OCI-LY7 (cell line): ENCODE data around the gene EHD2. TPM values are rescaled to one million over a fixed set of nuclear protein-coding genes. Genes with fewer than 3 reads are reported as not detected.

ENCODE experiments used
- BruUV-seq: library from RNA; stranded (reverse); fragments of 400-500 nt; replicated peaks from 2 replicates; lab custom pipeline; 2021; lab: Mats Ljungman, UMichigan
- CTCF ChIA-PET: fragments of 300-600 bp; sonication (Branson Sonifier 250); formaldehyde crosslinking; loops from one replicate; lab custom pipeline; 2022; ENCODE audit warnings: antibody characterized with exemption; ENCODE audit not compliant: unreplicated experiment; lab: Charles Lee
- POLR2A ChIA-PET: fragments of 300-600 bp; sonication (Branson Sonifier 250); formaldehyde crosslinking; loops from one replicate; lab custom pipeline; 2022; ENCODE audit warnings: antibody characterized with exemption; lab: Charles Lee
- DNase-seq: peaks from one replicate; pipeline ENCODE4 v3.0.0-alpha.2; 2015; ENCODE audit warnings: low spot score
- H2AFZ ChIP-seq: fragments of 200-600 bp; sonication (generic), shearing (Covaris generic); 2 replicates; pipeline ENCODE4 v1.6.1; 2014; ENCODE audit warnings: mild to moderate bottlenecking, antibody characterized with exemption, low read length, moderate library complexity
- H3K27ac ChIP-seq: fragments of 200-600 bp; sonication (generic); 2 replicates; pipeline ENCODE4 v1.5.1; 2014; ENCODE audit warnings: mixed run types, low read depth, mild to moderate bottlenecking, moderate library complexity, low read length, inconsistent platforms; ENCODE audit not compliant: poor library complexity, severe bottlenecking
- H3K36me3 ChIP-seq: fragments of 200-600 bp; sonication (generic); 2 replicates; pipeline ENCODE4 v1.6.1; 2014; ENCODE audit warnings: mild to moderate bottlenecking, antibody characterized with exemption, low read length, moderate library complexity, mixed read lengths; ENCODE audit not compliant: insufficient read depth
- H3K4me1 ChIP-seq: fragments of 200-600 bp; sonication (generic); 2 replicates; pipeline ENCODE4 v1.5.1; 2014; ENCODE audit warnings: mild to moderate bottlenecking, low read length; ENCODE audit not compliant: insufficient read depth, poor library complexity, severe bottlenecking
- H3K4me2 ChIP-seq: fragments of 200-600 bp; sonication (generic); 2 replicates; pipeline ENCODE4 v1.6.1; 2014; ENCODE audit warnings: mild to moderate bottlenecking, low read length
- H3K4me3 ChIP-seq: fragments of 200-600 bp; sonication (generic); 2 replicates; pipeline ENCODE4 v1.5.1; 2014; ENCODE audit warnings: mild to moderate bottlenecking, low read depth, low read length; ENCODE audit not compliant: poor library complexity, severe bottlenecking
- H3K79me2 ChIP-seq: fragments of 200-600 bp; sonication (generic); 2 replicates; pipeline ENCODE4 v1.6.1; 2016; ENCODE audit warnings: low read depth, mild to moderate bottlenecking, low read length, moderate library complexity, mixed read lengths; ENCODE audit not compliant: insufficient read depth
- H3K9me2 ChIP-seq: fragments of 200-600 bp; sonication (generic); 2 replicates; pipeline ENCODE4 v1.6.1; 2016; ENCODE audit warnings: mild to moderate bottlenecking, low read length, mixed read lengths; ENCODE audit not compliant: insufficient read depth
- H3K9me3 ChIP-seq: fragments of 200-600 bp; sonication (generic); 2 replicates; pipeline ENCODE4 v1.6.1; 2014; ENCODE audit warnings: mild to moderate bottlenecking, mixed run types, low read length, mixed read lengths
- H4K20me1 ChIP-seq: fragments of 200-600 bp; sonication (generic); 2 replicates; pipeline ENCODE4 v1.6.1; 2014; ENCODE audit warnings: mild to moderate bottlenecking, antibody characterized with exemption, low read length, moderate library complexity, mixed read lengths; ENCODE audit not compliant: insufficient read depth
- EZH2phosphoT487 ChIP-seq: fragments of 200-600 bp; sonication (generic); IDR thresholded peaks from 2 replicates; pipeline ENCODE4 v1.6.1; 2018; ENCODE audit warnings: low read depth, borderline replicate concordance, mild to moderate bottlenecking, mixed run types, antibody characterized with exemption, low read length, moderate library complexity, mixed read lengths
- intact Hi-C: fragments of 100-400 bp; cut with micrococcal nuclease; formaldehyde crosslinking; loops from one replicate; pipeline ENCODE4 v1.10.0; 2022; ENCODE audit not compliant: unreplicated experiment
- total RNA-seq, 2 experiments: library from RNA; depleted of rRNA in 1 of 2; stranded (reverse); fragments of >200 nt in 1 of 2; shearing (Covaris generic) in 1 of 2; gene quantifications; 2 replicates each; pipeline ENCODE4 v1.2.3, GENCODE V29; 2014 to 2022
- TF ChIP-seq, protein P1 (sequence below): fragments of 200-600 bp; sonication (generic); conservative IDR thresholded peaks from 2 replicates; pipeline ENCODE4 v1.5.1; 2014; ENCODE audit warnings: mild to moderate bottlenecking, antibody characterized with exemption, low read length, moderate library complexity, mixed read lengths

EHD2 gene
- total RNA-seq, 2 experiments from 2014 or later = not detected

DNA sequence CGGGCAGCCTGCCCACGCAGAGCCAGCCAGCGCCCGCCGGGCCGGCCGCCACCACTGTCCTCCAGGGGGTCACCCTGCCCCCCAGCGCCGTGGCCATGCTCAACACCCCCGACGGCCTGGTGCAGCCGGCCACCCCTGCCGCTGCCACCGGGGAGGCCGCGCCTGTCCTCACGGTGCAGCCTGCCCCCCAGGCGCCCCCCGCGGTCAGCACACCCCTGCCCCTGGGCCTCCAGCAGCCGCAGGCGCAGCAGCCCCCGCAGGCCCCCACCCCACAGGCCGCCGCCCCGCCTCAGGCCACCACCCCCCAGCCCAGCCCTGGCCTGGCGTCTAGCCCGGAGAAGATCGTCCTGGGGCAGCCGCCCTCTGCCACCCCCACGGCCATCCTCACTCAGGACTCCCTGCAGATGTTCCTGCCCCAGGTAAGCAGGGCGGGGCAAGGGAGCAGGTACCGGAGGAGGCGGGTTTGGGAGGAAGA is 32.3 kb upstream of the EHD2 start:
- Histone ChIP-seq H3K36me3 (peaks cover 21% of the 10 kb centered on the region; the same call in 1 of the 2 replicates), H3K9me2 (no peaks in the 10 kb centered on the region), H3K4me1 (no peaks in the 10 kb centered on the region), H2AFZ (no peak overlapping the region), H3K27ac (no peak overlapping the region), H3K4me2 (no peak overlapping the region), H3K79me2 (no peaks in the 10 kb centered on the region), H4K20me1 (no peaks in the 10 kb centered on the region), H3K9me3 (no peaks in the 10 kb centered on the region), H3K4me3 (no peak overlapping the region)
- CTCF ChIA-PET = no interaction called here
- DNase-seq = no peak
- TF ChIP-seq, protein P1, sequence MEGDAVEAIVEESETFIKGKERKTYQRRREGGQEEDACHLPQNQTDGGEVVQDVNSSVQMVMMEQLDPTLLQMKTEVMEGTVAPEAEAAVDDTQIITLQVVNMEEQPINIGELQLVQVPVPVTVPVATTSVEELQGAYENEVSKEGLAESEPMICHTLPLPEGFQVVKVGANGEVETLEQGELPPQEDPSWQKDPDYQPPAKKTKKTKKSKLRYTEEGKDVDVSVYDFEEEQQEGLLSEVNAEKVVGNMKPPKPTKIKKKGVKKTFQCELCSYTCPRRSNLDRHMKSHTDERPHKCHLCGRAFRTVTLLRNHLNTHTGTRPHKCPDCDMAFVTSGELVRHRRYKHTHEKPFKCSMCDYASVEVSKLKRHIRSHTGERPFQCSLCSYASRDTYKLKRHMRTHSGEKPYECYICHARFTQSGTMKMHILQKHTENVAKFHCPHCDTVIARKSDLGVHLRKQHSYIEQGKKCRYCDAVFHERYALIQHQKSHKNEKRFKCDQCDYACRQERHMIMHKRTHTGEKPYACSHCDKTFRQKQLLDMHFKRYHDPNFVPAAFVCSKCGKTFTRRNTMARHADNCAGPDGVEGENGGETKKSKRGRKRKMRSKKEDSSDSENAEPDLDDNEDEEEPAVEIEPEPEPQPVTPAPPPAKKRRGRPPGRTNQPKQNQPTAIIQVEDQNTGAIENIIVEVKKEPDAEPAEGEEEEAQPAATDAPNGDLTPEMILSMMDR = no peak
- no peak for TF ChIP-seq EZH2phosphoT487
- POLR2A ChIA-PET = no interaction called here
- BruUV-seq = no TSS peak
- intact Hi-C loops = no loop called here

DNA sequence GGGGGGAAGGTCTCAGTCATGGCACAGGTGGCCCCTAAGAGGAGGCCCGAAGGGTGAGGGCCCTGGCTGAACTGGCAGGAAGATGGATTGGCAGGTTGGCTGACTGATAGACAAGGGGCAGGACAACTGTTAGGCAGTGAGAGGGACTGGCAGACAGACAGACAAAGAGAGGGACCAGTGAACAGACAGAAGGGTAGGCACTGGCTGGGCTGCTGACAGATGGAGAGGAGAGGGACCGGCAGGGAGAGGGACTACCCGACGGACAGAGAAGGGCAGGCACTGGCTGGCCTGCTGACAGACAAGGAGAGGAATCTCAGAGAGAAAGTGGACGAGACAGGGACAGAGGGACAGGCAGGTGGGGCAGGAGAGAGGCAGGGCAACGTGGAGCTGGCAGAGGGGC is 31.8 kb upstream of the EHD2 start:
- no TSS peak for BruUV-seq
- ChIA-PET CTCF (no interaction called here), POLR2A (no interaction called here)
- Histone ChIP-seq H3K4me3 (no peak overlapping the region), H2AFZ (no peak overlapping the region), H3K9me3 (no peaks in the 10 kb centered on the region), H3K4me1 (no peaks in the 10 kb centered on the region), H3K4me2 (no peak overlapping the region), H3K36me3 (peaks cover 18% of the 10 kb centered on the region; the same call in 1 of the 2 replicates), H3K27ac (no peak overlapping the region), H3K9me2 (no peaks in the 10 kb centered on the region), H3K79me2 (no peaks in the 10 kb centered on the region), H4K20me1 (no peaks in the 10 kb centered on the region)
- DNase-seq = no peak
- intact Hi-C loops = no loop called here
- TF ChIP-seq EZH2phosphoT487 = no peak
- TF ChIP-seq, protein P1 = no peak

DNA sequence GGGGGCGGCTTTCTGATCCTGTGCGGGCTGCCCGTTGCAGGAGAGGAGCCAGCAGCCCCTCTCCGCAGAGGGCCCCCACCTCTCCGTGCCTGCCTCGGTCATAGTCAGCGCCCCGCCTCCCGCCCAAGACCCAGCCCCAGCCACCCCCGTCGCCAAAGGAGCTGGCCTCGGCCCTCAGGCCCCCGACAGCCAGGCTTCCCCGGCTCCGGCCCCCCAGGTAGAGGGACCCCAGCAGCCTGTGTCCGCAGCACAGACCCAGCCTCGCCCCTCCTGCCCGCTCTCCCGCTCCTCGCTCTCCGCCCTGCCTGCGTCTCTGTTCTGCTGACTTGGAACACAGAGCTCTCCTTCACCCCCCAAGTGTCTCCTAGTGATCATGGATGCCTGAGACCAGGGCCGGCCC is 31.3 kb upstream of the EHD2 start:
- Histone ChIP-seq H3K36me3 (peaks cover 14% of the 10 kb centered on the region; the same call in 1 of the 2 replicates), H3K4me3 (no peak overlapping the region), H3K9me3 (no peaks in the 10 kb centered on the region), H2AFZ (no peak overlapping the region), H4K20me1 (no peaks in the 10 kb centered on the region), H3K79me2 (no peaks in the 10 kb centered on the region), H3K27ac (no peak overlapping the region), H3K4me1 (no peaks in the 10 kb centered on the region), H3K4me2 (no peak overlapping the region), H3K9me2 (no peaks in the 10 kb centered on the region)
- ChIA-PET CTCF (no interaction called here), POLR2A (no interaction called here)
- TF ChIP-seq, protein P1 = no peak
- TF ChIP-seq EZH2phosphoT487 = no peak
- intact Hi-C loops = no loop called here
- BruUV-seq = no TSS peak
- DNase-seq = no peak
